Lower lobe of right lung (tissue), 2 donors: ENCODE data around the gene ENTPD5. TPM values are rescaled to one million over a fixed set of nuclear protein-coding genes. Genes with fewer than 3 reads are reported as not detected.
"Not testable (repeated sequence)": the region's sequence is repeated elsewhere in the genome, so short reads cannot be mapped to it uniquely, and the experiment has no call there.

ENCODE experiments used
- ATAC-seq, 2 donors: fragments of 200-7000 bp; cut with Tn5 transposase; one replicate each; pipeline ENCODE4 v1.9.1; 2020 to 2022; ENCODE audit warnings: mild to moderate bottlenecking in 2 of 2, moderate library complexity in 2 of 2
- DNase-seq: peaks from one replicate; pipeline ENCODE4 v3.0.0-alpha.2; 2020
- H3K27ac ChIP-seq: fragments of 200-600 bp; one replicate; pipeline ENCODE4 v1.8.0; 2022
- H3K27me3 ChIP-seq: fragments of 200-600 bp; one replicate; pipeline ENCODE4 v1.8.0; 2022; ENCODE audit warnings: low read depth
- H3K36me3 ChIP-seq: fragments of 200-600 bp; one replicate; pipeline ENCODE4 v1.8.0; 2022; ENCODE audit warnings: mild to moderate bottlenecking
- H3K4me1 ChIP-seq: fragments of 200-600 bp; one replicate; pipeline ENCODE4 v1.8.0; 2022
- H3K4me3 ChIP-seq: fragments of 200-600 bp; one replicate; pipeline ENCODE4 v1.8.0; 2022; ENCODE audit warnings: mild to moderate bottlenecking
- H3K9me3 ChIP-seq: fragments of 200-600 bp; one replicate; pipeline ENCODE4 v1.8.0; 2022
- CTCF ChIP-seq: fragments of 200-600 bp; IDR thresholded peaks from one replicate; pipeline ENCODE4 v1.8.0; 2022; ENCODE audit warnings: antibody characterized with exemption, mild to moderate bottlenecking
- intact Hi-C: fragments of 100-400 bp; cut with DNase I; formaldehyde crosslinking; loops from one replicate; pipeline ENCODE4 v1.11.0; 2022
- total RNA-seq: library from RNA; stranded (reverse); fragmentation: NEBNext Ultra II Directional; extraction: Animal tissue kit (Norgen Biotek cat#: 25700); gene quantifications from one replicate; pipeline ENCODE4 v1.2.1, GENCODE V29; 2021
- donor health status: DM: no; HTN: yes; CAD: no; lungs with severe emphysema.

ENTPD5 gene
- total RNA-seq, 1 donor from 2014 or later = 12.1 TPM

DNA sequence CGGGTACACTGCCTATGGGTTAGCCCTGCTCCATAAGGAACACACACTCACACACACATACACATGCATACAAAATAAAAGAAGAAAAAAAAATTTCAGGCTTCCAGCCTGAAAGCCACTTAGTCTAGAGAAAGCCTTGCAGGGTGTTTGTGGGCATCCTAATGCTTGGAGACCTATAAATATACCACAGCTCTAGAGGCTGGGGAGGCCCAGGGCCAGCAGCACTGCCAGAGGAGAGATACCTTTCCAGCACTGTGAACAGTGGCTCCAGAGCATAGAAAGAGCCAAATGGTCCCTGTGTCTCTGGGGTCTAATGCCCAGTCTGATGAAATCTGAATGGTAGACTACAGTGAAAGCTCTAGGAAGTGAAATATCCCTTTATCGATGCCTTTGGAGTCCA, 82.1 kb downstream of the ENTPD5 start:
- Histone ChIP-seq H3K4me1 (peaks cover under 1% of the 10 kb centered on the region), H3K36me3 (peaks cover 72% of the 10 kb centered on the region), H3K4me3 (no peak overlapping the region), H3K9me3 (no peaks in the 10 kb centered on the region), H3K27ac (no peak overlapping the region), H3K27me3 (no peaks in the 10 kb centered on the region)
- intact Hi-C loops = no loop called here
- DNase-seq (no peak), ATAC-seq (no peak)
- TF ChIP-seq CTCF = no peak

GRCh38 chr14:73936548-73936947, 82.5 kb downstream of the ENTPD5 start:
- Histone ChIP-seq H3K27ac (no peak overlapping the region), H3K27me3 (no peaks in the 10 kb centered on the region), H3K4me3 (no peak overlapping the region), H3K36me3 (peaks cover 75% of the 10 kb centered on the region), H3K4me1 (no peaks in the 10 kb centered on the region), H3K9me3 (no peaks in the 10 kb centered on the region)
- TF ChIP-seq CTCF = no peak
- no peak for DNase-seq
- no peak for ATAC-seq
- intact Hi-C loops = no loop called here

DNA sequence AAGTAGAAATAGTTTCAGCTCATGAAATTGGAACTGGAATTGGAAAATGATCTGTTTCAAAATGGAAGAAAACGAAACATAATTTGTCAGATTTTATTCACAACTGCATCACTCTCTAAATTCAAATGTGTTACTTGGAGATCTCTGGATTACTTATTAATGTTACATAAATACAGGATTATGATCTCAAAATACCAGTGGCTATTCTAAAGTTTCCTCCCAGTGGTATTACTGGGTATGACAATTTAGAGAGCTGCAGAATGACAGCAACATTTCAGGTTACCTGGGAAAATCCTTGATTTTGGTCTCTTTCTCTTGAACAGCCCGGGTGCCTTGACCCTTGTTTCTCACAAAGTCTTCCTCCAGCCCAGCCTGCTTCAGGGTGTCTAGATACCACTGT, 83.4 kb downstream of the ENTPD5 start:
- Histone ChIP-seq H3K4me3 (no peak overlapping the region), H3K27ac (no peak overlapping the region), H3K4me1 (no peaks in the 10 kb centered on the region), H3K36me3 (peaks cover 78% of the 10 kb centered on the region), H3K9me3 (no peaks in the 10 kb centered on the region), H3K27me3 (no peaks in the 10 kb centered on the region)
- intact Hi-C loops = no loop called here
- DNase-seq (no peak), ATAC-seq (no peak)
- no peak for TF ChIP-seq CTCF

GRCh38 chr14:73924337-73924736, 94.8 kb downstream of the ENTPD5 start:
- Histone ChIP-seq H3K4me3 (no peak overlapping the region), H3K9me3 (no peaks in the 10 kb centered on the region), H3K4me1 (no peaks in the 10 kb centered on the region), H3K36me3 (peaks cover 97% of the 10 kb centered on the region), H3K27ac (no peak overlapping the region), H3K27me3 (no peaks in the 10 kb centered on the region)
- intact Hi-C loops = no loop called here
- TF ChIP-seq CTCF = no peak
- ATAC-seq (no peak), DNase-seq (no peak)

DNA sequence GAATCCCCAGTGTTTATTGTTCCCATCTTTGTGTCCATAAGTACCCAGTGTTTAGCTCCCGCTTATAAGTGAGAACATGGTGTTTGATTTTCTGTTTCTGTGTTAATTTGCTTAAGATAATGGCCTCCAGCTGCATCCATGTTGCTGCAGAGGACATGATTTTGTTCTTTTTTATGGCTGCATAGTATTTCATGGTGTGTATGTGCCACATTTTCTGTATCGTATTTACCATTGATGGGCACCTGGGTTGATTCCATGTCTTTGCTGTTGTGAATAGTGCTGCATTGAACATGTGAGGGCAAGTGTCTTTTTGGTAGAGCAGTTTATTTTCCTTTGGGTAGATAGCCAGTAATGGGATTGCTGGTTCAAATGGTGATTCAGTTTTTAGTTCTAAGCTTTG, 99.6 kb downstream of the ENTPD5 start:
- H3K36me3 ChIP-seq = peaks cover 90% of the 10 kb centered on the region
- H3K27me3 ChIP-seq, H3K27ac ChIP-seq, H3K4me1 ChIP-seq, DNase-seq, ATAC-seq, intact Hi-C loops, H3K4me3 ChIP-seq, H3K9me3 ChIP-seq: not testable (repeated sequence)

- Histone ChIP-seq H3K4me3 (no peak overlapping the region), H3K36me3 (peaks cover 90% of the 10 kb centered on the region), H3K4me1 (no peaks in the 10 kb centered on the region), H3K27ac (no peak overlapping the region), H3K27me3 (no peaks in the 10 kb centered on the region), H3K9me3 (no peaks in the 10 kb centered on the region)
- no peak for TF ChIP-seq CTCF
- intact Hi-C loops = no loop called here
- DNase-seq (no peak), ATAC-seq (no peak)
Observed at GRCh38 chr14:73916324-73916723, 102.8 kb downstream of the ENTPD5 start.
